ENCODE data around the gene C4B. TPM values are rescaled to one million over a fixed set of nuclear protein-coding genes. Genes with fewer than 3 reads are reported as not detected.
"Not testable (repeated sequence)": the region's sequence is repeated elsewhere in the genome, so short reads cannot be mapped to it uniquely, and the experiment has no call there.

The C4B gene
- total RNA-seq, 1 donor from 2014 or later: 10.4 TPM

- not testable (repeated sequence) for DNase-seq (ENCODE audit: low spot score in 2 of 2, unreplicated experiment in 2 of 2); H3K4me3 Mint-ChIP-seq; H3K4me1 Mint-ChIP-seq; H3K9me3 Mint-ChIP-seq; H3K36me3 Mint-ChIP-seq; H3K27ac Mint-ChIP-seq; H3K27me3 Mint-ChIP-seq (ENCODE audit: low read depth)
Measured at GRCh38 chr6:32037598-32038524, 23.3 kb downstream of the C4B start, which contains the start of gene CYP21A2. CYP21A2 (plus strand) TSS chr6:32038415; CDS start chr6:32038423, 8 bp downstream.

- H3K9me3 Mint-ChIP-seq; H3K36me3 Mint-ChIP-seq; H3K27ac Mint-ChIP-seq; H3K4me3 Mint-ChIP-seq; DNase-seq (ENCODE audit: low spot score in 2 of 2, unreplicated experiment in 2 of 2); H3K4me1 Mint-ChIP-seq; H3K27me3 Mint-ChIP-seq (ENCODE audit: low read depth): not testable (repeated sequence)
Measured at GRCh38 chr6:32038878-32039277, 24.3 kb downstream of the C4B start.

- not testable (repeated sequence) for H3K27ac Mint-ChIP-seq; H3K27me3 Mint-ChIP-seq (ENCODE audit: low read depth); H3K36me3 Mint-ChIP-seq; H3K9me3 Mint-ChIP-seq; DNase-seq (ENCODE audit: low spot score in 2 of 2, unreplicated experiment in 2 of 2); H3K4me3 Mint-ChIP-seq; H3K4me1 Mint-ChIP-seq
Measured at GRCh38 chr6:32039321-32040274, 25.0 kb downstream of the C4B start.

- H3K36me3 Mint-ChIP-seq; H3K9me3 Mint-ChIP-seq; DNase-seq (ENCODE audit: low spot score in 2 of 2, unreplicated experiment in 2 of 2); H3K4me1 Mint-ChIP-seq; H3K4me3 Mint-ChIP-seq; H3K27ac Mint-ChIP-seq; H3K27me3 Mint-ChIP-seq (ENCODE audit: low read depth): not testable (repeated sequence)
Measured at GRCh38 chr6:32040299-32041049, 25.9 kb downstream of the C4B start.

DNA sequence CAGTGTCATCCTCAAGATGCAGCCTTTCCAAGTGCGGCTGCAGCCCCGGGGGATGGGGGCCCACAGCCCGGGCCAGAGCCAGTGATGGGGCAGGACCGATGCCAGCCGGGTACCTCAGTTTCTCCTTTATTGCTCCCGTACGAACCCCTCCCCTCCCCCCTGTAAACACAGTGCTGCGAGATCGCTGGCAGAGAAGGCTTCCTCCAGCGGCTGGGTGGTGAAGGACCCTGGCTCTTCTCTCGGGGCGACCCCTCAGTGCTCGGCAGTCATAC is 26.4 kb downstream of the C4B start:
- H3K4me3 Mint-ChIP-seq: not testable (repeated sequence)

DNA sequence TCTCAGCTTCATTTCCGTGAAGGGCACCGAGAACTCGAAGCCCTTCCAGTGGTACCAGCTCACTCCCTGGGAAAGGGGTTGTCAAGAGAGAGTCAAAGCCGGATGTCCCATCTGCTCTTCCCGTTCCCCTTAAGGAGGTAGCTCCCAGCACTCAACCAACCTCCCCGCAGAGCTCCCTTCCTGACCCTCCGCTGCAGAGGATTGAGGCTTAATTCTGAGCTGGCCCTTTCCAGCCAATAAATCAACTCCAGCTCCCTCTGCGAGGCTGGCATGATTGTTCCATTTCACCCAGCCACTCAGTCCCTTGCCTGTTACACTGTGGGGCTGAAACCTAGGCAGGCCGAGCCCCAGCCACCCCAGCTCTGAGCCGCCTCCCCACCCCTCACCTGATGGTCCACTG is 26.8 kb downstream of the C4B start:
- H3K27ac Mint-ChIP-seq; H3K4me1 Mint-ChIP-seq; H3K4me3 Mint-ChIP-seq; H3K27me3 Mint-ChIP-seq (ENCODE audit: low read depth); H3K36me3 Mint-ChIP-seq; DNase-seq (ENCODE audit: low spot score in 2 of 2, unreplicated experiment in 2 of 2); H3K9me3 Mint-ChIP-seq: not testable (repeated sequence)

More for the DNA sequence above, 26.4 kb downstream of the C4B start:
- H3K9me3 Mint-ChIP-seq; DNase-seq (ENCODE audit: low spot score in 2 of 2, unreplicated experiment in 2 of 2); H3K36me3 Mint-ChIP-seq; H3K27ac Mint-ChIP-seq; H3K4me1 Mint-ChIP-seq; H3K27me3 Mint-ChIP-seq (ENCODE audit: low read depth): not testable (repeated sequence)

DNA sequence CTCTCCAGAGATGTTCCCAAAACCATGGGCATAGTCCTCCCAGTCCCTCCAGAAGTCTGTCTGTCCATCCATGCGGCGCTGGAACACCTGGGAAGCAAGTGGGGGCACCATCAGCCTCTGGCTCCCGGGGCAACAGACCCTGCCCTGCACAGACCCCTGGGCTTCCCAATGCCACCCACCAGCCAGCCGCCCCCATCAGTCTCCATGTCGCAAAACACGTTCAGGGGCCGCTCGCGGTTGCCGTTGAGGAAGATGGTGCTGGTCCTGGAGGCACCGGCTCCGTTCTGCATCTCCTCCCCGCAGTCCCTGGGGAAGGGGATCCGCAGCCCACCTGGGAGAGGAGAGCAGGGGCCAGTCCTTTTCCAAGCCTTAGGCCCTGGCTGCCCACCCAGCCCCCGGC is 27.7 kb downstream of the C4B start:
- not testable (repeated sequence) for DNase-seq (ENCODE audit: low spot score in 2 of 2, unreplicated experiment in 2 of 2); H3K27ac Mint-ChIP-seq; H3K4me1 Mint-ChIP-seq; H3K4me3 Mint-ChIP-seq; H3K36me3 Mint-ChIP-seq; H3K9me3 Mint-ChIP-seq; H3K27me3 Mint-ChIP-seq (ENCODE audit: low read depth)

- H3K4me3 Mint-ChIP-seq; H3K36me3 Mint-ChIP-seq; H3K9me3 Mint-ChIP-seq; DNase-seq (ENCODE audit: low spot score in 2 of 2, unreplicated experiment in 2 of 2); H3K27ac Mint-ChIP-seq; H3K27me3 Mint-ChIP-seq (ENCODE audit: low read depth): not testable (repeated sequence)
- H3K4me1 Mint-ChIP-seq: peaks cover 15% of the 10 kb centered on the region
Measured at GRCh38 chr6:32043589-32044380, 29.2 kb downstream of the C4B start.

- not testable (repeated sequence) for H3K27me3 Mint-ChIP-seq (ENCODE audit: low read depth); DNase-seq (ENCODE audit: low spot score in 2 of 2, unreplicated experiment in 2 of 2); H3K4me3 Mint-ChIP-seq; H3K36me3 Mint-ChIP-seq; H3K9me3 Mint-ChIP-seq; H3K27ac Mint-ChIP-seq
- H3K4me1 Mint-ChIP-seq: peaks cover 17% of the 10 kb centered on the region
Measured at GRCh38 chr6:32044916-32045315, 30.3 kb downstream of the C4B start.

All from mesothelial cell of epicardium (in vitro differentiated cells).